ENCODE data around the gene SHISA6.

Gene SHISA6

GRCh38 chr17:11438673-11439072, 197.7 kb downstream of the SHISA6 start:
- in situ Hi-C loops (cut with MboI; ENCODE audit: low sequenced_read_pairs): no loop called here

GRCh38 chr17:11441004-11441403, 200.0 kb downstream of the SHISA6 start:
- in situ Hi-C loops (cut with MboI; ENCODE audit: low sequenced_read_pairs): no loop called here

GRCh38 chr17:11446316-11446715, 205.3 kb downstream of the SHISA6 start:
- in situ Hi-C loops (cut with MboI; ENCODE audit: low sequenced_read_pairs): no loop called here

GRCh38 chr17:11454096-11454495, 213.1 kb downstream of the SHISA6 start:
- in situ Hi-C loops (cut with MboI; ENCODE audit: low sequenced_read_pairs): no loop called here

- in situ Hi-C loops (cut with MboI; ENCODE audit: low sequenced_read_pairs): no loop called here
Measured at GRCh38 chr17:11458279-11458678, 217.3 kb downstream of the SHISA6 start.

- in situ Hi-C loops (cut with MboI; ENCODE audit: low sequenced_read_pairs): no loop called here
Measured at GRCh38 chr17:11459861-11460331, 218.9 kb downstream of the SHISA6 start.

- in situ Hi-C loops (cut with MboI; ENCODE audit: low sequenced_read_pairs): no loop called here
Measured at GRCh38 chr17:11461993-11462548, 221.1 kb downstream of the SHISA6 start.

GRCh38 chr17:11467639-11468038, 226.6 kb downstream of the SHISA6 start:
- in situ Hi-C loops (cut with MboI; ENCODE audit: low sequenced_read_pairs): no loop called here

GRCh38 chr17:11485336-11486100, 244.5 kb downstream of the SHISA6 start:
- in situ Hi-C loops (cut with MboI; ENCODE audit: low sequenced_read_pairs): no loop called here

- in situ Hi-C loops (cut with MboI; ENCODE audit: low sequenced_read_pairs): no loop called here
Measured at GRCh38 chr17:11486101-11486867, 245.3 kb downstream of the SHISA6 start.

GRCh38 chr17:11486868-11487310, 245.9 kb downstream of the SHISA6 start:
- in situ Hi-C loops (cut with MboI; ENCODE audit: low sequenced_read_pairs): no loop called here

GRCh38 chr17:11487469-11487868, 246.5 kb downstream of the SHISA6 start:
- in situ Hi-C loops (cut with MboI; ENCODE audit: low sequenced_read_pairs): no loop called here

- in situ Hi-C loops (cut with MboI; ENCODE audit: low sequenced_read_pairs): no loop called here
Measured at GRCh38 chr17:11488407-11488806, 247.4 kb downstream of the SHISA6 start.

- in situ Hi-C loops (cut with MboI; ENCODE audit: low sequenced_read_pairs): no loop called here
Measured at GRCh38 chr17:11490171-11490755, 249.2 kb downstream of the SHISA6 start.

- in situ Hi-C loops (cut with MboI; ENCODE audit: low sequenced_read_pairs): no loop called here
Measured at GRCh38 chr17:11492511-11492910, 251.5 kb downstream of the SHISA6 start.

GRCh38 chr17:11493936-11494335, 252.9 kb downstream of the SHISA6 start:
- in situ Hi-C loops (cut with MboI; ENCODE audit: low sequenced_read_pairs): no loop called here

GRCh38 chr17:11495613-11496012, 254.6 kb downstream of the SHISA6 start:
- in situ Hi-C loops (cut with MboI; ENCODE audit: low sequenced_read_pairs): no loop called here

GRCh38 chr17:11499881-11500280, 258.9 kb downstream of the SHISA6 start:
- in situ Hi-C loops (cut with MboI; ENCODE audit: low sequenced_read_pairs): no loop called here

GRCh38 chr17:11503308-11504035, 262.5 kb downstream of the SHISA6 start:
- in situ Hi-C loops (cut with MboI; ENCODE audit: low sequenced_read_pairs): no loop called here

GRCh38 chr17:11506635-11507034, 265.6 kb downstream of the SHISA6 start:
- in situ Hi-C loops (cut with MboI; ENCODE audit: low sequenced_read_pairs): no loop called here

- in situ Hi-C loops (cut with MboI; ENCODE audit: low sequenced_read_pairs): no loop called here
Measured at GRCh38 chr17:11511696-11512095, 270.7 kb downstream of the SHISA6 start.
